IMR-90 (cell line): Measurements from ENCODE around the gene TTC28.

Experiments used
- BHLHE40 ChIP-seq: fragments of 150-350 bp; IDR thresholded peaks from 2 replicates; pipeline ENCODE4 v1.6.1; 2016; ENCODE audit warnings: mild to moderate bottlenecking, low read depth, low read length
- CHD1 ChIP-seq: IDR thresholded peaks from 2 replicates; pipeline ENCODE4 v1.6.1; 2012; ENCODE audit warnings: low read depth, low read length, improper control_type of control experiment
- CTCF ChIP-seq: conservative IDR thresholded peaks from 2 replicates; pipeline ENCODE4 v1.5.1; 2012; ENCODE audit warnings: mild to moderate bottlenecking, low read depth, low read length, improper control_type of control experiment
- ELK1 ChIP-seq: fragments of 150-350 bp; IDR thresholded peaks from 2 replicates; pipeline ENCODE4 v1.6.1; 2016; ENCODE audit warnings: low read depth, mild to moderate bottlenecking, low read length, moderate library complexity, borderline replicate concordance
- MAFK ChIP-seq: IDR thresholded peaks from 2 replicates; pipeline ENCODE4 v1.6.1; 2012; ENCODE audit warnings: low read depth, low read length, improper control_type of control experiment
- MAZ ChIP-seq: IDR thresholded peaks from 2 replicates; pipeline ENCODE4 v1.6.1; 2012; ENCODE audit warnings: low read depth, mild to moderate bottlenecking, low read length, improper control_type of control experiment, moderate library complexity, borderline replicate concordance
- MXI1 ChIP-seq: IDR thresholded peaks from 2 replicates; pipeline ENCODE4 v1.6.1; 2012; ENCODE audit warnings: low read depth, mild to moderate bottlenecking, low read length, moderate library complexity, borderline replicate concordance
- NFE2L2 ChIP-seq: fragments of 150-350 bp; IDR thresholded peaks from 2 replicates; pipeline ENCODE4 v1.6.1; 2016; ENCODE audit warnings: low read depth, mild to moderate bottlenecking, low read length
- POLR2A ChIP-seq: IDR thresholded peaks from 2 replicates; pipeline ENCODE4 v1.6.1; 2012; ENCODE audit warnings: mild to moderate bottlenecking, low read depth, low read length
- RAD21 ChIP-seq: IDR thresholded peaks from 2 replicates; pipeline ENCODE4 v1.6.1; 2012; ENCODE audit warnings: low read length, improper control_type of control experiment
- SMC3 ChIP-seq: fragments of 150-350 bp; IDR thresholded peaks from 2 replicates; pipeline ENCODE4 v1.6.1; 2016; ENCODE audit warnings: low read depth, mild to moderate bottlenecking, antibody characterized with exemption, low read length, moderate library complexity
- USF2 ChIP-seq: fragments of 150-350 bp; IDR thresholded peaks from 2 replicates; pipeline ENCODE4 v1.6.1; 2017; ENCODE audit warnings: mild to moderate bottlenecking, antibody characterized with exemption, low read length, low read depth

- TF ChIP-seq CTCF (no peak), CHD1 (no peak), POLR2A (no peak), ELK1 (no peak), USF2 (no peak), NFE2L2 (no peak), RAD21 (no peak), MXI1 (no peak), BHLHE40 (no peak), MAZ (no peak), SMC3 (no peak), MAFK (no peak)
Measured at GRCh38 chr22:28411125-28411524, 268.5 kb downstream of the TTC28 start.
